GM21825 (cell line): ENCODE measurements around the gene SRP54.
"Not testable (repeated sequence)": the region's sequence is repeated elsewhere in the genome, so short reads cannot be mapped to it uniquely, and the experiment has no call there.

ENCODE experiments used
- ATAC-seq: cut with Tn5 transposase; IDR thresholded peaks from one replicate; pipeline ENCODE4 v1.9.1; 2021; ENCODE audit warnings: mild to moderate bottlenecking, moderate library complexity; ENCODE audit not compliant: unreplicated experiment

SRP54 gene

DNA sequence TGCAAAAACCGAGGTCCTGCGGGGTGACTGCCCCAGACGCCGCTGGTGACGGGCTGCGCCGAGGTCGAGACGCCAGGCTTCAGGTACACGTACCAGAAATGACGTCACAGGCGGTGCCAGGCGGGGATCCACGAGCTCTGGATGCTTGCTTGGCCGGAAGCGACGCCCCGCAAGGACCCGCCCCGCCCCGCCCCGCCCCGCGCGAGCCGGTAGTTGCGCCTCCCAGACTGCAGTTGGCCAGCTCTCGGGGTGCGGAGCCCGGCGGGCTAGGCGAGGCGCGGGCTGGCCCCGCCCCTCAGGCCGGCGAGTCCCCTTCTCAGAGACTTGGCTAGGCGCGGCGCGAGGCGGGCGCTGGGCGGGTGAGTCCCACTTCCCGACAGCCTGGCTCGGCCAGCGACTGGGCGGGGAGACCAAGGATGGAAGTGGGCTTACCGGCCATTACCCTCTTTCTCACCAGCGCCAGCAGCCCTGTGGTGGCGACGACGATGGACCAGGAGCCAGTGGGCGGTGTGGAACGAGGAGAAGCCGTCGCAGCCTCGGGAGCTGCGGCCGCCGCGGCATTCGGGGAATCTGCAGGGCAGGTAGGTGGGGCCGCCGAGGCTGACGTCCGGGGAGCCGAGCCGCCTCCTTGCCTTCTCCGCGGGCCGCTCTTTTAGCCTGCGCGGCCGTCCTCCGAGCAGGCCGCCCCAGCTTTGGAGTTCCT, 63.4 kb downstream of the SRP54 start, which contains the start of gene FAM177A1:
FAM177A1 (plus strand) TSS at position 225 of the 703 bp plus-strand sequence; CDS start at position 417, 192 bp downstream.
- ATAC-seq: peak; percentile 88

DNA sequence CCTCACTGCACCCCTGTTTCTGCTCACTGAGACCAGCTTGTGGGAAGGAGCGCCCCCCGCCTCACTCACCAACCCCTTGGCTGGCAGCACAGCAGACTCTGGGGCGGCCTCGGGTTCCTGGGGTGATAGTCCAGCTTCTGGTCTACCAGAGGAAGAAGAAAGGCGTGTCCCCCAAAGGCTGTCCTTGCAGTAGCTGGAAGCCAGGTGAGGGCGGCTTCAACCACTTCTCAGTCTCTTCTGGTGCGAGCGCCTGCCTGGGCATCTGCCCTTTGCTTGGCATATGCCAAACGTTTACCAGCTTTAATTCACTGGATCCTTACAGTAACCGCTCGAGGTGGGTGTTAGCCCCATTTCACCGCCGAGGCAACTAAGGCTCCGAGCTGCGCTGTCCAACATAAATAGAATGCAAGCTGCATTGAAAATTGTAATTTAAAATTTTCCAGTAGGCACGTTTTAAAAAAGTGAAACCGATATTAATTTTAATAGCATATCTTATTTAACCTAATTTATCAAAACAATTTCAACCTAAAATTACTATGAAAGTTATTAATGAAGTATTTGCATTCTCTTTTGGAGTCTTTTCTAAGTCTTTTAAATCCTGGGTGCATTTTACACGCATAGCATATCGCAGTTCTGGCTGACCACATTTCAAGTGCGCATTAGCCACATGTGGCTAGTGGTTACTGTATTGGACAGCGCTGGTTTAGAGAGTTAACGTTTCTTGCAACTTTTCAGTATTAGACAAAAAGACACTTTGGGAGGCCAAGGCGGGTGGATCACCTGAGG, 64.2 kb downstream of the SRP54 start:
- ATAC-seq: peak; percentile 24

DNA sequence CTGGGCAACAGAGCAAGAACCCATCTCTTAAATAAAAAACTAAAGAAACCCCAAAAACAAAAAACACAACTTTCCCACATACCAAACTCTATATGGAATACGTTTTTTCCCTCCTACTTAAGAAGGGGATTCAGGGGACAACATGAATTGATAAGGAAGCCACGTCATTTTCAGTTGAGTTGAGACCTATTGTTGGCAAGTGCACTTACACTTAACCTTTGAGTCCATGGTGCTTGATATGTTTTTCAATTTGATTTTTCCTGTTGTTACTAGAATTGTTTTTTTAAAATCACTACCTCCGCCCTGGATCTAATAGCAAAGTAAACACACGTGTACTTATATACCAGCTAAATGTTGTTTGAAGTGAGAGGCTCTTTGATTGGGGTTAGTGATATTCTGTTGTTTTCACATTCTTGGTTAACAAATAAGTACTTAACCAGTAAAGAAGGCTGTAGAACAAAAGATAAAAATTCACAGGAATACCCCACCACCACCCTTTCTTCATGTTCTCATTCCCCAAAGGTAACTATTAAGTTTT, 65.3 kb downstream of the SRP54 start:
- no peak for ATAC-seq

DNA sequence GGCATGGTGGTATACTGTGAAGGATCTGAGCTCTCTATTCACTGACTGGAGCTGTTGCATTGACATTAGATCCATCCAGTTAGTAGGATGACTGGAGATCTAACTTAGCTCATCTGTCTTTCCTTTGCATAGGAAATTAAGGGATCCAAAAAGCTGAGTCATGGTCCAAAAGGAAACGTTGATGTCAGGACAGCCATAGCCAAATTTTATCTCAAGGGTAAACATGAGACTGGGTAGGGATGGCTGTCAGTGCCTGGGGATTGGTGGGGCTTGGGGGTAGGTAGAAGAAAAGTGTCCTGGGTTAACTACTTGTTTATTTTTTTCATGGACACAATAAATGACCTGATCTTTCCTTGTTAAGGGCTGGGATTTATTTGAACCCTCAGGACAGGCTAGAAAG, 67.9 kb downstream of the SRP54 start:
- no peak for ATAC-seq

- ATAC-seq: no peak
Measured at GRCh38 chr14:35051796-35052195, 69.0 kb downstream of the SRP54 start.

DNA sequence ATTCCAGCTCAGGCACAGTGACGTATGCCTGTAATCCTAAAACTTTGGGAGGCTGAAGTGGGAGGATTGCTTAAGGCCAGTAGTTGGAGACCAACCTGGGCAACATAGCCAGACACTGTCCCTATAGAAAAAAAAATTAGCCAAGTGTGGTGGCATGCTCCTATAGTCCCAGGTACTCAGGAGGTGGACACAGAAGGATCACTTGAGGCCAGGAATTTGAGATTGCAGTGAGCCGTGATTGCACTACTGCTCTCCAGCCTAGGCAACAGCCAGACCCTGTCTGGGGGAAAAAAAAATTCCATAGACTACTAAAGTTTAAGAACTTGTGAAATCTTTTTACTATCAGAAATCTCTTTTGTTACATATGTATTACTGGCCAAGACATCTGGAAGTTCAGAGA, 69.8 kb downstream of the SRP54 start:
- no peak for ATAC-seq

- ATAC-seq: not testable (repeated sequence)
Measured at GRCh38 chr14:35061113-35061791, 78.5 kb downstream of the SRP54 start.

- not testable (repeated sequence) for ATAC-seq
Measured at GRCh38 chr14:35065731-35066130, 82.9 kb downstream of the SRP54 start.

DNA sequence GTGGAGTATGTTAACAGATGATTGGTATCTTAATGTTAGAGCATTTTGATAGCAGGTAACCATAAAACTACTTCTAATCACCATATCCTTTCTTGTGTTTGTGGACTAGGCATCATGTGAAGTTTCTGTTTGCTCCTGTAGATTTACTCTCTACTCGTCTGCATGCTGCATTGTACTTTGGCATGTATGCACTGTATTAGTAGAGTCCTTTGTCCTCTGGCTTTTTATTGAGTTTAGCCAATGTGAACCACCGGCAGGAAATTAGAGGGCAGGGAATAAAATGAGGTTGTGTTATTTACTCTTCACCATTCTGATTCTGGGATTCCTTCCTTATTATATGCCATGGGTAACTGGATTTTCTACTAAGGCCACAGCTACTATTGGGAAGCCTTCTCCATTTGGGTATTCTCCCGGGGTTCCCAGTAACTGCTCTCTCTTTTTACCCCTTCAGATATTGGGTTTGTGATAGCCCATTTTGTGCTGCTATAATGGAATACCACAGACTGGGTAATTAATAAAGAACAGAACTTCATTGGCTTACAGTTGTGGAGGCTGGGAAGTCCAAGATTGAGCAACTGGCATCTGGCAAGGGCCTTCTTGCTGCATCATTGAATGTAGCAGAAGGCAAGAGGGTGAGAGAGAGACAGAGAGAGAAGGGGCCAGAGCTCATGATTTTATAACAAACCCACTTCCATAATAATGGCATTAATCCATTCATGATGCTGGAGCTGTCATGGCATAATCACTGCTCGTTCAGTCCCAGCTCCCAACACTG, 85.6 kb downstream of the SRP54 start:
- ATAC-seq: no peak

GRCh38 chr14:35072226-35072625, 89.4 kb downstream of the SRP54 start:
- no peak for ATAC-seq

GRCh38 chr14:35073486-35073885, 90.7 kb downstream of the SRP54 start:
- ATAC-seq: no peak

DNA sequence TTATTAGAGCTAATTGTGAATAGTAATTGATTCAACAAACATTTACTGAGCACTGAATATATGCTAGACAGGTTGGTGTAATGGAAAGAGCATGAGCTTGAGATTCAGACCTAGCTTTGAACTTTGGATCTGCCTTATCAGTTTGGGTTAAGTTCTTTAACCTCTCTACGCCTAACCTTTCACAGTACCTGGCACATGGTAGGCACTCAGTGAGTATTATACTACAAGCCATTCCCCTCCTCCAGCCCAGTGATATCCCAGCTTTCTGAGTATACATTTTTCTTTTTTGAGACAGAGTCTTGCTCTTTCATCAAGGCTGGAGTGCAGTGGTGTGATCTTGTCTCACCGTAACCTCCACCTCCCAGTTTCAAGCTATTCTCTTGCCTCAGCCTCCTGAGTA, 95.3 kb downstream of the SRP54 start:
- ATAC-seq: no peak
